CD4-positive, CD25-positive, alpha-beta regulatory T cell (primary cell): ENCODE measurements around the gene SCGB1D2. TPM values are rescaled to one million over a fixed set of nuclear protein-coding genes. Genes with fewer than 3 reads are reported as not detected.
"Not testable (repeated sequence)": the region's sequence is repeated elsewhere in the genome, so short reads cannot be mapped to it uniquely, and the experiment has no call there.

ENCODE experiments used
- ATAC-seq, 2 donors: fragments of 150-1000 bp; cut with Tn5 transposase; one replicate each; pipeline ENCODE4 v1.10.0; 2021; ENCODE audit warnings: low read depth in 2 of 2, moderate number of reproducible peaks in 2 of 2, moderate library complexity in 1 of 2
- DNase-seq, 3 donors: peaks; one replicate each; pipeline versions ENCODE4 v3.0.0 to v3.0.0-alpha.2; 2012 to 2022; ENCODE audit warnings: mixed read lengths in 1 of 3
- H3K27ac ChIP-seq: one replicate; pipeline ENCODE4 v1.7.0; 2013; ENCODE audit warnings: mild to moderate bottlenecking, low read length; ENCODE audit not compliant: insufficient read depth, poor library complexity, severe bottlenecking
- H3K27me3 ChIP-seq: one replicate; pipeline ENCODE4 v1.7.0; 2013; ENCODE audit warnings: low read length; ENCODE audit not compliant: control insufficient read depth, insufficient read depth
- H3K36me3 ChIP-seq: one replicate; pipeline ENCODE4 v1.7.0; 2013; ENCODE audit warnings: mild to moderate bottlenecking, low read length, moderate library complexity; ENCODE audit not compliant: control insufficient read depth, insufficient read depth
- H3K4me1 ChIP-seq: 2 replicates; pipeline ENCODE4 v1.7.0; 2013; ENCODE audit warnings: mild to moderate bottlenecking, low read length; ENCODE audit not compliant: insufficient read depth, control insufficient read depth, poor library complexity, severe bottlenecking
- H3K4me3 ChIP-seq: one replicate; pipeline ENCODE4 v1.7.0; 2013; ENCODE audit warnings: low read depth, mild to moderate bottlenecking, low read length, moderate library complexity
- H3K9me3 ChIP-seq, 2 experiments: 1 replicate in 1 of 2; 2 replicates in 1 of 2; pipeline ENCODE4 v1.7.0; 2013; ENCODE audit warnings: low read length in 2 of 2, mild to moderate bottlenecking in 1 of 2, moderate library complexity in 1 of 2; ENCODE audit not compliant: control insufficient read depth in 2 of 2
- H3K27ac Mint-ChIP-seq, 3 donors: one replicate each; pipeline ENCODE4 v1.8.0; 2020 to 2022; ENCODE audit warnings: mild to moderate bottlenecking in 3 of 3, mixed read lengths in 3 of 3, moderate library complexity in 2 of 3
- H3K27me3 Mint-ChIP-seq: one replicate; pipeline ENCODE4 v1.8.0; 2022; ENCODE audit warnings: mild to moderate bottlenecking, mixed read lengths
- H3K36me3 Mint-ChIP-seq: one replicate; pipeline ENCODE4 v1.8.0; 2020; ENCODE audit warnings: mixed read lengths
- H3K4me1 Mint-ChIP-seq, 4 donors: one replicate each; pipeline ENCODE4 v1.8.0; 2020 to 2022; ENCODE audit warnings: mixed read lengths in 4 of 4, mild to moderate bottlenecking in 1 of 4
- H3K4me3 Mint-ChIP-seq, 4 donors: one replicate each; pipeline ENCODE4 v1.8.0; 2020 to 2022; ENCODE audit warnings: mild to moderate bottlenecking in 4 of 4, mixed read lengths in 4 of 4, moderate library complexity in 3 of 4
- H3K9me3 Mint-ChIP-seq, 7 donors: one replicate each; pipeline ENCODE4 v1.8.0; 2020 to 2022; ENCODE audit warnings: mixed read lengths in 7 of 7, mild to moderate bottlenecking in 3 of 7, moderate library complexity in 2 of 7
- polyA plus RNA-seq, 4 donors: library from polyadenylated mRNA; unstranded; fragments of 300-500 nt; fragmentation: Illumina TruSeq; gene quantifications; one replicate each; pipeline ENCODE4 v1.2.3, GENCODE V29; 2021
- total RNA-seq: library from RNA; stranded (reverse); gene quantifications from one replicate; pipeline ENCODE4 v1.2.3, GENCODE V29; 2022

The SCGB1D2 gene
- not detected for total RNA-seq
- not detected for polyA plus RNA-seq

- DNase-seq (no peak), ATAC-seq (no peak)
- H3K4me1 ChIP-seq = no peaks in the 10 kb centered on the region
- peaks cover 4% of the 10 kb centered on the region for H3K27me3 ChIP-seq
- Mint-ChIP-seq H3K4me1 (no peaks in the 10 kb centered on the region), H3K27me3 (peaks cover 19% of the 10 kb centered on the region), H3K27ac (no peak within 1 kb of the TSS), H3K9me3 (peaks cover 0 to 3% (median 0%) of the 10 kb centered on the region in 7 donors), H3K36me3 (no peaks in the 10 kb centered on the region), H3K4me3 (no peak within 1 kb of the TSS)
- no peaks in the 10 kb centered on the region for H3K9me3 ChIP-seq
- no peaks in the 10 kb centered on the region for H3K36me3 ChIP-seq
- no peak within 1 kb of the TSS for H3K27ac ChIP-seq
- H3K4me3 ChIP-seq = no peak within 1 kb of the TSS
Measured at GRCh38 chr11:62242021-62242420, at the start of gene SCGB1D2. Gene SCGB1D2, plus strand, starts transcription at chr11:62242239. Its CDS starts 69 bp downstream, at chr11:62242308.

GRCh38 chr11:62193952-62194351, 48.1 kb upstream of the SCGB1D2 start:
- ATAC-seq (no peak), DNase-seq (no peak)
- peaks cover 36% of the 10 kb centered on the region for H3K27me3 Mint-ChIP-seq
- no peaks in the 10 kb centered on the region for H3K36me3 ChIP-seq
- no peak overlapping the region for H3K27ac Mint-ChIP-seq
- H3K9me3 Mint-ChIP-seq = peaks cover 0 to 3% (median 0%) of the 10 kb centered on the region in 7 donors
- no peaks in the 10 kb centered on the region for H3K36me3 Mint-ChIP-seq
- no peaks in the 10 kb centered on the region for H3K4me1 Mint-ChIP-seq
- H3K4me3 ChIP-seq = no peak overlapping the region
- H3K4me1 ChIP-seq = no peaks in the 10 kb centered on the region
- peaks cover 17% of the 10 kb centered on the region for H3K27me3 ChIP-seq
- no peaks in the 10 kb centered on the region for H3K9me3 ChIP-seq
- H3K4me3 Mint-ChIP-seq = no peak overlapping the region
- H3K27ac ChIP-seq = no peak overlapping the region

- H3K4me3 ChIP-seq, H3K27ac Mint-ChIP-seq, ATAC-seq, H3K9me3 Mint-ChIP-seq, H3K9me3 ChIP-seq, H3K4me1 ChIP-seq, H3K36me3 ChIP-seq, H3K4me3 Mint-ChIP-seq, H3K27ac ChIP-seq, DNase-seq, H3K36me3 Mint-ChIP-seq, H3K4me1 Mint-ChIP-seq: not testable (repeated sequence)
- H3K27me3 Mint-ChIP-seq = peaks cover 37% of the 10 kb centered on the region
- H3K27me3 ChIP-seq = peaks cover 11% of the 10 kb centered on the region
Measured at GRCh38 chr11:62195010-62195409, 47.0 kb upstream of the SCGB1D2 start.

- ATAC-seq (no peak), DNase-seq (no peak)
- no peak overlapping the region for H3K27ac Mint-ChIP-seq
- Histone ChIP-seq H3K4me3 (no peak overlapping the region), H3K9me3 (no peaks in the 10 kb centered on the region), H3K36me3 (no peaks in the 10 kb centered on the region), H3K27ac (no peak overlapping the region), H3K27me3 (peaks cover 12% of the 10 kb centered on the region), H3K4me1 (no peaks in the 10 kb centered on the region)
- H3K4me3 Mint-ChIP-seq = no peak overlapping the region
- no peaks in the 10 kb centered on the region for H3K4me1 Mint-ChIP-seq
- H3K9me3 Mint-ChIP-seq = peaks cover 0 to 3% (median 0%) of the 10 kb centered on the region in 7 donors
- peaks cover 39% of the 10 kb centered on the region for H3K27me3 Mint-ChIP-seq
- H3K36me3 Mint-ChIP-seq = no peaks in the 10 kb centered on the region
Measured at GRCh38 chr11:62195945-62196344, 46.1 kb upstream of the SCGB1D2 start.

- DNase-seq, ATAC-seq, H3K4me1 ChIP-seq, H3K36me3 Mint-ChIP-seq, H3K9me3 ChIP-seq, H3K27ac Mint-ChIP-seq, H3K27ac ChIP-seq, H3K9me3 Mint-ChIP-seq, H3K4me3 Mint-ChIP-seq, H3K4me1 Mint-ChIP-seq, H3K4me3 ChIP-seq, H3K36me3 ChIP-seq: not testable (repeated sequence)
- H3K27me3 ChIP-seq = peaks cover 16% of the 10 kb centered on the region
- H3K27me3 Mint-ChIP-seq = peaks cover 40% of the 10 kb centered on the region
Measured at GRCh38 chr11:62197400-62197799, 44.6 kb upstream of the SCGB1D2 start.

GRCh38 chr11:62201376-62201775, 40.7 kb upstream of the SCGB1D2 start:
- Mint-ChIP-seq H3K27me3 (peaks cover 41% of the 10 kb centered on the region), H3K4me3 (no peak overlapping the region), H3K27ac (no peak overlapping the region), H3K4me1 (no peaks in the 10 kb centered on the region), H3K9me3 (no peaks in the 10 kb centered on the region), H3K36me3 (no peaks in the 10 kb centered on the region)
- H3K27me3 ChIP-seq = peaks cover 14% of the 10 kb centered on the region
- no peak overlapping the region for H3K4me3 ChIP-seq
- no peak for ATAC-seq
- no peak for DNase-seq
- H3K36me3 ChIP-seq = no peaks in the 10 kb centered on the region
- H3K9me3 ChIP-seq = no peaks in the 10 kb centered on the region
- H3K27ac ChIP-seq = no peak overlapping the region
- no peaks in the 10 kb centered on the region for H3K4me1 ChIP-seq

DNA sequence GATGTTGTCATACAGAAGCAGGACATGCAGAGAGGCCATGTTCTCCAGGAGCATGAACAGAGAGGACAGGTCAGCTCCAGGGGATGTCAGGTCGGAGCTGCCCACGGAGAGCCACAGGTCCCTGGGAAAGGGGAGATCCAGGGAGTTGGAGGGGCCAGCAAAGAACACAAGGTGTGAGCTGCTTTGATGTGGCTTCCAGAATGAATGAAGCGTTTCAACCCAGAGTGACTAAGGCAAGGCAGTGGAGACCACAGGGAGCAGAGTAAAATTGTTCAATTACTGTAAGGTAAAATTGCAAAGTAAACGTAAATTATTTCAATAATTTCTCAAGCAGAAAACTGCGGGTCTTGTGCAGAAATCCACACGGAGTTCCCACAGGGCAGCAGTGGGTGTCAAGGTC, 39.1 kb upstream of the SCGB1D2 start:
- no peaks in the 10 kb centered on the region for H3K36me3 ChIP-seq
- peaks cover 10% of the 10 kb centered on the region for H3K27me3 ChIP-seq
- no peak for ATAC-seq
- no peaks in the 10 kb centered on the region for H3K4me1 ChIP-seq
- H3K9me3 ChIP-seq = no peaks in the 10 kb centered on the region
- H3K27me3 Mint-ChIP-seq = peaks cover 30% of the 10 kb centered on the region
- no peak overlapping the region for H3K27ac Mint-ChIP-seq
- H3K27ac ChIP-seq = no peak overlapping the region
- no peak overlapping the region for H3K4me3 Mint-ChIP-seq
- H3K9me3 Mint-ChIP-seq = no peaks in the 10 kb centered on the region
- no peak overlapping the region for H3K4me3 ChIP-seq
- DNase-seq = no peak
- H3K4me1 Mint-ChIP-seq = no peaks in the 10 kb centered on the region
- H3K36me3 Mint-ChIP-seq = no peaks in the 10 kb centered on the region

DNA sequence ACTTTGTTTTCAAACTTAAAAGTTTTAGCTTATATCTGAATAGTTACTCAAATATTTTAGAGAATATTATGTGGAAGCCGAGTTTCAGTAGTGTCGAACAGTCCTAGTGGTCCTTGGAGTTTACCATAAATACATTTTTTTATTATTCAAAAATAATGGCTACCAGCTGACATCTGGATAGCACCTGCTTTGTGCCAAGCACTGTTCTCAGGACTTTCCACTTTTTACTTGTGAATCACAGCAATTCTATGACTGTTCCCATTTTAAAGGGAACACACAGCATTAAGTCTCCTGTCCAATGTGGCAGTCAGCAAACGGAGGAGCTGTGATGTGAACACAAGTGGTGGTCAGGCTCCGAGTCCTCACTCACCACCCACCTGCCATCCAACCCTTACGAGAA, 37.6 kb upstream of the SCGB1D2 start:
- peaks cover 29% of the 10 kb centered on the region for H3K27me3 Mint-ChIP-seq
- ATAC-seq (no peak), DNase-seq (no peak)
- H3K27ac Mint-ChIP-seq = no peak overlapping the region
- no peak overlapping the region for H3K4me3 ChIP-seq
- no peak overlapping the region for H3K27ac ChIP-seq
- H3K4me1 Mint-ChIP-seq = no peaks in the 10 kb centered on the region
- no peaks in the 10 kb centered on the region for H3K36me3 Mint-ChIP-seq
- H3K27me3 ChIP-seq = peaks cover 8% of the 10 kb centered on the region
- no peak overlapping the region for H3K4me3 Mint-ChIP-seq
- no peaks in the 10 kb centered on the region for H3K36me3 ChIP-seq
- no peaks in the 10 kb centered on the region for H3K4me1 ChIP-seq
- no peaks in the 10 kb centered on the region for H3K9me3 ChIP-seq
- no peaks in the 10 kb centered on the region for H3K9me3 Mint-ChIP-seq
